GM23338 (cell line): ENCODE data around the gene RGS6. TPM values are rescaled to one million over a fixed set of nuclear protein-coding genes. Genes with fewer than 3 reads are reported as not detected.

Experiments used
- ATAC-seq: fragments of 200-7000 bp; cut with Tn5 transposase; 3 replicates; pipeline ENCODE4 v1.9.1; 2020
- DNase-seq: peaks from one replicate; pipeline ENCODE4 v3.0.0-alpha.2; 2015; ENCODE audit warnings: low spot score
- H2AFZ ChIP-seq: fragments of 200-600 bp; sonication (generic); 2 replicates; pipeline ENCODE4 v1.8.0; 2016; ENCODE audit warnings: antibody characterized with exemption, mild to moderate bottlenecking, moderate library complexity
- H3F3A ChIP-seq: fragments of 200-600 bp; sonication (generic); replicated peaks from 2 replicates; pipeline ENCODE4 v1.8.0; 2017; ENCODE audit warnings: antibody characterized with exemption, mixed run types, low read depth
- H3K27ac ChIP-seq: fragments of 200-600 bp; sonication (generic); 2 replicates; pipeline ENCODE4 v1.6.1; 2016; ENCODE audit warnings: low read depth
- H3K27me3 ChIP-seq: fragments of 200-600 bp; sonication (generic); 2 replicates; pipeline ENCODE4 v1.8.0; 2016; ENCODE audit warnings: mild to moderate bottlenecking, mixed run types, moderate library complexity; ENCODE audit not compliant: insufficient read depth
- H3K36me3 ChIP-seq: fragments of 200-600 bp; sonication (generic); 2 replicates; pipeline ENCODE4 v1.8.0; 2016; ENCODE audit warnings: mild to moderate bottlenecking; ENCODE audit not compliant: insufficient read depth
- H3K4me1 ChIP-seq: fragments of 200-600 bp; sonication (generic); 2 replicates; pipeline ENCODE4 v1.8.0; 2016; ENCODE audit warnings: mild to moderate bottlenecking, moderate library complexity; ENCODE audit not compliant: insufficient read depth
- H3K4me2 ChIP-seq: fragments of 200-600 bp; sonication (generic); 2 replicates; pipeline ENCODE4 v1.7.1; 2017; ENCODE audit warnings: mixed run types
- H3K4me3 ChIP-seq: fragments of 200-600 bp; sonication (generic); 2 replicates; pipeline ENCODE4 v1.6.1; 2016; ENCODE audit warnings: mixed run types
- H3K79me2 ChIP-seq: fragments of 200-600 bp; sonication (generic); replicated peaks from 2 replicates; pipeline ENCODE4 v1.8.0; 2017; ENCODE audit warnings: mild to moderate bottlenecking; ENCODE audit not compliant: insufficient read depth
- H3K9me2 ChIP-seq: fragments of 200-600 bp; sonication (generic); 2 replicates; pipeline ENCODE4 v1.8.0; 2017; ENCODE audit not compliant: insufficient read depth
- H4K20me1 ChIP-seq: fragments of 200-600 bp; sonication (generic); replicated peaks from 2 replicates; pipeline ENCODE4 v1.8.0; 2017; ENCODE audit warnings: mild to moderate bottlenecking; ENCODE audit not compliant: insufficient read depth
- H3K27ac Mint-ChIP-seq: 2 replicates; pipeline ENCODE4 v1.8.0; 2020; ENCODE audit warnings: inconsistent platforms, mild to moderate bottlenecking, moderate library complexity, mixed read lengths
- H3K27me3 Mint-ChIP-seq: 3 replicates; pipeline ENCODE4 v1.8.0; 2022; ENCODE audit warnings: low read depth, mild to moderate bottlenecking, moderate library complexity, mixed read lengths, inconsistent platforms; ENCODE audit not compliant: insufficient read depth, poor library complexity
- H3K36me3 Mint-ChIP-seq: 3 replicates; pipeline ENCODE4 v1.8.0; 2021; ENCODE audit warnings: low read depth, mild to moderate bottlenecking, inconsistent platforms, moderate library complexity, mixed read lengths
- H3K4me1 Mint-ChIP-seq: 3 replicates; pipeline ENCODE4 v1.8.0; 2020; ENCODE audit warnings: mild to moderate bottlenecking, inconsistent platforms, mixed read lengths
- H3K4me3 Mint-ChIP-seq: 3 replicates; pipeline ENCODE4 v1.8.0; 2021; ENCODE audit warnings: moderate library complexity, mild to moderate bottlenecking, inconsistent platforms, mixed read lengths
- H3K9me3 Mint-ChIP-seq: 3 replicates; pipeline ENCODE4 v1.8.0; 2020; ENCODE audit warnings: moderate library complexity, mild to moderate bottlenecking, inconsistent platforms, mixed read lengths
- CREB1 ChIP-seq: fragments of 250-450 bp; sonication (Bioruptor Pico); IDR thresholded peaks from 2 replicates; pipeline ENCODE4 v1.5.0; 2020; ENCODE audit warnings: low read depth, mild to moderate bottlenecking, moderate library complexity
- CTCF ChIP-seq, 2 experiments: fragments of 200-600 bp in 1 of 2; sonication (generic) in 1 of 2; conservative IDR thresholded peaks; 2 replicates each; pipeline versions ENCODE4 v1.5.1 to v1.6.1; 2016 to 2017; ENCODE audit warnings: antibody characterized with exemption in 2 of 2, low read depth in 2 of 2, mild to moderate bottlenecking in 2 of 2, moderate library complexity in 1 of 2
- ETS1 ChIP-seq: IDR thresholded peaks from 2 replicates; pipeline ENCODE4 v1.6.1; 2016; ENCODE audit warnings: antibody characterized with exemption
- EZH2 ChIP-seq: fragments of 200-600 bp; sonication (generic); IDR thresholded peaks from one replicate; pipeline ENCODE4 v1.8.0; 2017; ENCODE audit warnings: antibody characterized with exemption, mild to moderate bottlenecking, low read depth; ENCODE audit not compliant: unreplicated experiment
- JUNB ChIP-seq: IDR thresholded peaks from one replicate; pipeline ENCODE4 v1.6.1; 2016; ENCODE audit warnings: antibody characterized with exemption; ENCODE audit not compliant: unreplicated experiment
- NANOG ChIP-seq: IDR thresholded peaks from 2 replicates; pipeline ENCODE4 v1.6.1; 2016; ENCODE audit warnings: antibody characterized with exemption, borderline replicate concordance
- POLR2AphosphoS5 ChIP-seq: IDR thresholded peaks from 2 replicates; pipeline ENCODE4 v1.6.1; 2016; ENCODE audit warnings: antibody characterized with exemption, low read depth
- REST ChIP-seq: IDR thresholded peaks from one replicate; pipeline ENCODE4 v1.6.1; 2018; ENCODE audit warnings: antibody characterized with exemption; ENCODE audit not compliant: unreplicated experiment
- STAT1 ChIP-seq: IDR thresholded peaks from one replicate; pipeline ENCODE4 v1.6.1; 2016; ENCODE audit warnings: antibody characterized with exemption; ENCODE audit not compliant: unreplicated experiment
- ZNF114 ChIP-seq: fragments of 250-450 bp; sonication (Bioruptor Pico); IDR thresholded peaks from 2 replicates; pipeline ENCODE4 v1.5.0; 2020; ENCODE audit warnings: mild to moderate bottlenecking, moderate library complexity
- ZNF331 ChIP-seq: fragments of 250-450 bp; sonication (Bioruptor Pico); IDR thresholded peaks from 2 replicates; pipeline ENCODE4 v1.5.0; 2020; ENCODE audit warnings: low read depth, mild to moderate bottlenecking, moderate library complexity
- polyA plus RNA-seq: library from polyadenylated mRNA; unstranded; fragments of >200 nt; fragmentation: Nextera tagmentation; extraction: Ambion mirVana; gene quantifications from 2 replicates; pipeline ENCODE4 v1.2.1, GENCODE V29; 2016
- total RNA-seq: library from RNA; depleted of rRNA; stranded (reverse); fragments of >200 nt; shearing (Covaris generic); gene quantifications from 2 replicates; pipeline ENCODE4 v1.2.3, GENCODE V29; 2014

RGS6 gene
- total and polyA plus RNA-seq, 2 experiments from 2014 or later = 0.66 to 0.83 TPM

GRCh38 chr14:72483311-72483710 lies 551.1 kb downstream of the RGS6 start:
- TF ChIP-seq POLR2AphosphoS5 (no peak), CTCF (conservative IDR thresholded peaks at IDR 0.05; ENCODE audit: low read depth in 2 of 2) (no peak), CREB1 (no peak)
- H3K27me3 Mint-ChIP-seq = peaks cover 3% of the 10 kb centered on the region
- Histone ChIP-seq H2AFZ (no peak overlapping the region), H4K20me1 (no peaks in the 10 kb centered on the region), H3K4me2 (no peak overlapping the region), H3K4me3 (no peak overlapping the region), H3K36me3 (no peaks in the 10 kb centered on the region; the same call in 1 of the 2 replicates), H3K4me1 (peaks cover 11% of the 10 kb centered on the region), H3K27ac (no peak overlapping the region), H3K9me2 (peaks cover 7% of the 10 kb centered on the region), H3K79me2 (no peaks in the 10 kb centered on the region), H3K27me3 (no peaks in the 10 kb centered on the region), H3F3A (no peaks in the 10 kb centered on the region)
- peaks cover 2% of the 10 kb centered on the region; the same call in 1 of the 3 replicates for H3K36me3 Mint-ChIP-seq
- H3K27ac Mint-ChIP-seq = no peak overlapping the region
- no peak for DNase-seq
- H3K9me3 Mint-ChIP-seq = peaks cover 13% of the 10 kb centered on the region
- H3K4me3 Mint-ChIP-seq = no peak overlapping the region
- H3K4me1 Mint-ChIP-seq = peaks cover 17% of the 10 kb centered on the region
- no peak for ATAC-seq

GRCh38 chr14:72485695-72486094 lies 553.5 kb downstream of the RGS6 start:
- DNase-seq = no peak
- no peak overlapping the region for H2AFZ ChIP-seq
- TF ChIP-seq CREB1 = no peak
- TF ChIP-seq ZNF331 (CRISPR knock-in tag) = no peak
- TF ChIP-seq REST = no peak
- TF ChIP-seq ZNF114 (CRISPR knock-in tag) = no peak
- no peak for TF ChIP-seq EZH2
- no peak for TF ChIP-seq JUNB
- no peak for TF ChIP-seq STAT1
- no peak for TF ChIP-seq NANOG
- no peak for TF ChIP-seq CTCF (conservative IDR thresholded peaks at IDR 0.05; ENCODE audit: low read depth in 2 of 2)
- TF ChIP-seq POLR2AphosphoS5 = no peak
- TF ChIP-seq ETS1 = no peak
- H3K36me3 ChIP-seq = no peaks in the 10 kb centered on the region; the same call in 1 of the 2 replicates
- H3K9me3 Mint-ChIP-seq = peaks cover 27% of the 10 kb centered on the region
- H3K36me3 Mint-ChIP-seq = peaks cover 16% of the 10 kb centered on the region
- peaks cover 4% of the 10 kb centered on the region; the same call in 1 of the 2 replicates for H3K9me2 ChIP-seq
- H3F3A ChIP-seq = no peaks in the 10 kb centered on the region
- H3K4me3 ChIP-seq = no peak overlapping the region
- H3K27me3 Mint-ChIP-seq = peaks cover 2% of the 10 kb centered on the region
- ATAC-seq = no peak
- H3K4me2 ChIP-seq = no peak overlapping the region
- H3K4me1 Mint-ChIP-seq = no peaks in the 10 kb centered on the region; the same call in 2 of the 3 replicates
- H3K27ac ChIP-seq = no peak overlapping the region
- no peaks in the 10 kb centered on the region for H4K20me1 ChIP-seq
- H3K4me1 ChIP-seq = no peaks in the 10 kb centered on the region
- no peak overlapping the region for H3K27ac Mint-ChIP-seq
- no peaks in the 10 kb centered on the region for H3K79me2 ChIP-seq
- no peaks in the 10 kb centered on the region for H3K27me3 ChIP-seq
- no peak overlapping the region for H3K4me3 Mint-ChIP-seq
